Prostate gland (tissue), 2 donors: ENCODE results near the gene PSEN1.

ENCODE experiments used
- CTCF ChIP-seq, 4 experiments: fragments of 200-600 bp in 2 of 4; fragments of 450-650 bp in 2 of 4; sonication (generic) in 2 of 4; IDR thresholded peaks; 1 replicate in 3 of 4; 2 replicates in 1 of 4; pipeline ENCODE4 v1.5.1; 2016 to 2019; ENCODE audit warnings: antibody characterized with exemption in 4 of 4, mild to moderate bottlenecking in 2 of 4, moderate library complexity in 2 of 4
- POLR2A ChIP-seq: fragments of 450-650 bp; IDR thresholded peaks from one replicate; pipeline ENCODE4 v1.6.1; 2016; ENCODE audit warnings: antibody characterized with exemption, mild to moderate bottlenecking
- POLR2AphosphoS5 ChIP-seq: sonication (generic); formaldehyde crosslinking; IDR thresholded peaks from one replicate; pipeline ENCODE4 v1.6.1; 2017; ENCODE audit warnings: antibody characterized with exemption

- TF ChIP-seq CTCF (IDR thresholded peaks at IDR 0.05) (no peak), POLR2AphosphoS5 (no peak), POLR2A (no peak)
Measured at GRCh38 chr14:73116079-73116665, 20.1 kb upstream of the PSEN1 start.
